ENCODE data around the gene RASGRP1. TPM values are rescaled to one million over a fixed set of nuclear protein-coding genes. Genes with fewer than 3 reads are reported as not detected.

RASGRP1 gene
- polyA plus RNA-seq, 4 donors, result 10.5 to 13.9 (median 13.4) TPM

DNA sequence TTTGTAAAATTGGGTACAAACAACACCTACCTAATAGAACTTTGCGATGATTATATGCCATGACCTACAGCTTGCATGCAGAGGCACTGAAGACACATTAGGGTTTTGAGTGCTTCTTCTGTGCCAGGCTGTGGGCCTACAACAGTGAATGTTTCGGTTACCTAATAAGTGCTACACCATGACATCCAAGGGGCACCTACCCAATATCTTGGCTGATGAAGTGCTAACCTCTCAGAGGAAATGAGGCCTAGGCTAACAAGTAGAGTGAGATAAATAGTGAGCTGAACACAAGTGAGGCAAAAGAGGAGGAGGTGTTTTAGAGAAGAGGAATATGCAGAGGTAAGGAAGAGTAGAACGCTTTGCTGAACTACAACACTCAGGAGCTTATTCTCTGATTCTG, 12.2 kb upstream of the RASGRP1 start:
- DNase-seq (ENCODE audit: low read depth in 4 of 4, low spot score in 2 of 4), result no peak

DNA sequence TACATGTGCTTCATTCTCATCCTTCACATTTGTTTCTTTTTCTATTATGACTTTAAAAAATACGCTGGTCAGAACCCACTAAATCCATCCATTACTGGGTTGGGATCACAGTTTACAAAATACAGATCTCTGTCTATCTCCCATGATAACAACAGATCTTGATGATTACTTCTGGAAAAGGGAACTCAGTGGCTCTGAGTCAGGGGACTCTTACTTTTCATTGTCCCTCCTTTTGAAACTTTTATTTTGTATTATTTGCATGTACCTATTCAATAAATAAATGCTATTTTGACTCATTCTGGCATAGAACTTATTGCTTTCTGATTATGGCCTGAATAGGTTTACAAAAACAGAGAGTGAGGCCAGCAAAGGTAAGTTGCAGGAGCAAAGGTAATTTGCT, 11.6 kb upstream of the RASGRP1 start:
- DNase-seq (ENCODE audit: low read depth in 4 of 4, low spot score in 2 of 4), result no peak

DNA sequence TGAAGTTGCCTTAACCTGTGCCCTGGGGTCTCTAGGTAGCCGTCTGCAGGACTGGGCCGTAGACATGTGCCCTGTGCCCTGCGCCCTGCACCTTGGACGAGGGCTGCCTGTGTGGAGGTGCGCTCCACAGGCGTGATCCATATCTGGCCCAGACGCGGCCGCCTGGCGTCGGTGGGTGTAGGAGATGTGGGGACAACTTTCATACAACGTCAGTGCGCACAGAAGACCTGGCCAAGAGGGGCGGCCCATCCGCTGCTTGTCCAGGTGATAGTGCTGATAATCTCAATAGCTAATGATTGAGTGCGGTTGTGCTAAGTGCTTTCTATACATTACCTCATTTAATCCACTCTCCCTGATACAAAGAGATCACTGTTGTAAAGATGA, 665 bp upstream of the RASGRP1 start:
- no peak for DNase-seq (ENCODE audit: low read depth in 4 of 4, low spot score in 2 of 4)

DNA sequence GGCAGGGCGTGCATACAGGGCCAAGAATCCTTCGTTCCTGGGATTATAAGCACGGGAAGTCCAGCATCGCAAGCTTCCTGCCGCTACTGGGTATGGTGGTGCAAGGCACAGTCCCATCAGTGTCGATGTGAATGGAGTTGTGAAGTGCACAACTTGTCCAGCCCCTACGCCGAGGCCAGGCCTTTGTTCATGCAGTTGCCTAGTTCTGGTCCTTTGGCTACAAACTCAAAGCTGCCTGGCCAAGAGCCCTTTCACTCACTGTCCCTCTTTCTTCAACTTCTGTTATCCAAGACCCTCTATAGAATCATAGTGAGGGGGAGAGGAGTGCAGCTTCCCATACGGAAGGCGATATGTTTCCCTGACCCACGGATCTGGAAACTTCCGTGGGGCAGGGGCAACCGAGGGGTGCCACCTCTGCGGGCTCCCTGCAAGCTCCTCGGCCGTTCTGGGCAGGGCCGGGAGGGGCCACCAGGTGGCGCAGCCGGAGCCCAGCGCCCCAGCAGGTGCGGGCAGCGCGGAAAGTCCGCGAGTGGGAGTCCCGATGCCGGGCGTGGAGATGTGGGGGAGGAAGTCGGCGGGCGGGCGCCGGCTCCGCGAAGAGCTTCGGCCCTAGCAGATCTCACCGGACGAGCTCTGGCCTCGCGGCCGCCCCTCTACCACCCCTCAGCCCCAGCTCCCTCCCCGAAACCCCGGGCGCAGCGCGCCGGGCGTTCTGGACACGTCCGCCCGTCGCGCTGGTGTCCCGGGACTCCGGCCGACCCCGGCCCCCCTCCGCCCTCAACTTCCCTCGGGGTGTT, 693 bp downstream of the RASGRP1 start:
- peak in 2 of 4 donors; percentile 28 to 53 for DNase-seq (ENCODE audit: low read depth in 4 of 4, low spot score in 2 of 4)

DNA sequence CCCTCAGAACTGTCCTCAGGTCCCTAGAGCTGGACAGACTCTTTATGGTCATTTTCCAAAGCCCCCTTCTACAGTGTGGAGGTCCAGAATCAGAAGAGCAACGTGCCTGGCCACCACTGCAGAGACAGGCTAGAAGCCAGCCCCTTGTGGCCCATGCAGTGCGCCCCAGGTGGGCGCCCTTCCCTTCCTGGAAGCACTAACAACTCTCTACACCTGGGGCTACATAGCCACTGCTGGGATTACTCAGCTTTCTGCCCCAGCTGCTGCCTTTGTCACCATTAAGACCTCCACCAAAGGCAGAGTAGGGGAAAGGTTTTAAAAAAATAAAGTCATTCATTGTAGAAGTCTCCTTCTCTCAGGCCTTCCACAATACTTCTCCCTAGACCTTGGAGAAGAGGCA, 2.3 kb downstream of the RASGRP1 start:
- DNase-seq (ENCODE audit: low read depth in 4 of 4, low spot score in 2 of 4), result no peak

DNA sequence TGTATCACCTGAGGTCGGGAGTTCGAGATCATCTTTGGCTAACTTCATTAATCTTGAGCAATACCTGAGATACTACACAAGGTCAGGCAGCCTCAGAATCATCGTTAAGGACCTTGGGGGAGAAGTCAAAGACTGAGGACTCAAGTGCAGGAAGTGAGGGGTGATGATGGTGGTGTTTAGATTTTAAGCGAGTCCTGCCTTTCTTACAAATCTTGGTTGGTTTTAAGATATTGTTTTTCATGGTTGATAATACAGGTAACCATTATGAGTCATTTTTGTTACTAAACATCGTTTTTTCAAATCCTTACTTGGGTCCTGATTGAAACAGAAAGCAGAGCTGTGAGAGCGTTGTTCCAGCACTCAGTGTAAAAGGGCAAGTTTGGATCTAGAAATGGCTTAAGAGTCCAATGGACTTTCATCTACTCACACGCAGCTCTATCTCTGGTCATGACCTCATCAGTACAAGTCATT, 4.1 kb downstream of the RASGRP1 start:
- DNase-seq (ENCODE audit: low read depth in 4 of 4, low spot score in 2 of 4), result no peak

DNA sequence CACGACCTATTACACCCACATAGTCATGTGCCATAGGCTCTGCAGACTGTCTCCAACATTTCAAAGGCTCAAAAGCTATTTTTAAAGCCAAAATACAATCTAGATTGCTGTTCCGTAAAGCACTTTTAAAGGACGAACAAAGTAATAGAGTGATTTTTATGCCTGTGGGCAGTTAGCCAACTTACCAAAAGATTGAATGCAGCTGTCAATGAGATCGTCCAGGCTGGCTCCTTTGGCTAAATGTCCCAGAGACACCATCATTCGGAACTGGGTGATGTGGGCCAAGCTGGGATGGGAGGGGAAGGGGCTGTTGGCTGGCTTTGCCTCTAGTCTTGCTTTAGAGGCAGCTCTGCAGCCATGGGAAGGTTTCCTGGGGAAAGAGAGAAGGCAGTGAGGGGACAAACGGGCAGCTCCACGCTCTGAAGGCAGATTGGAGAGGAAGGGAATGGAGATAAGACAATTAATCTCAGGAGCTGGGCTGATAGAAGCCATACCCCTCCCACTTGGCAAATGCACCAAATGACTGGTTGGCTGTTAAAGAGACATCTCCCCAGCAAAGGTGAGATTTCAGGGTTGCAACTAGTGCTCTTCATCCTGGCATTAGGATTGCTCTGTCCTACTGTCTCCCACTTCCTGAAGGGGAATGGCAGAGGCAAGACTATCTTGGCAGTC, 4.8 kb downstream of the RASGRP1 start:
- no peak for DNase-seq (ENCODE audit: low read depth in 4 of 4, low spot score in 2 of 4)

DNA sequence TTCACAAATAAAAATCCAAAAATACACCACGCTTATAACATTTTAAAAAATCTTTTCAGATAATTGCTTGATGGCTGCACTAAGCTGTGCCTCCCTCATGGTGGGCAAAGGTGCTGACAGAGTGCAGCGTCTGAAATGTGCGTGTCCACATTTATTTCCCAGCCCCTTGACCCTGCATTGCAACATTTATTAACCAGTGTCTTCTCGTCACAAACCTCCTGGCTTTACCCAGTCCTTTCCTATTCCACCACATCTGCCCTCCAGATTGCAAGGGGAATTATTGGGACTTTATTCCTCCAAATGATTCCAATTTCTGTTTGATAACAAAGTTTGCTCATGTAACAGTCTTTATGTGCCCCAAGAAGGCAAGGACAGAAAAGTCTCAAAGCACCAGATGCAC, 5.5 kb downstream of the RASGRP1 start:
- DNase-seq (ENCODE audit: low read depth in 4 of 4, low spot score in 2 of 4), result no peak

DNA sequence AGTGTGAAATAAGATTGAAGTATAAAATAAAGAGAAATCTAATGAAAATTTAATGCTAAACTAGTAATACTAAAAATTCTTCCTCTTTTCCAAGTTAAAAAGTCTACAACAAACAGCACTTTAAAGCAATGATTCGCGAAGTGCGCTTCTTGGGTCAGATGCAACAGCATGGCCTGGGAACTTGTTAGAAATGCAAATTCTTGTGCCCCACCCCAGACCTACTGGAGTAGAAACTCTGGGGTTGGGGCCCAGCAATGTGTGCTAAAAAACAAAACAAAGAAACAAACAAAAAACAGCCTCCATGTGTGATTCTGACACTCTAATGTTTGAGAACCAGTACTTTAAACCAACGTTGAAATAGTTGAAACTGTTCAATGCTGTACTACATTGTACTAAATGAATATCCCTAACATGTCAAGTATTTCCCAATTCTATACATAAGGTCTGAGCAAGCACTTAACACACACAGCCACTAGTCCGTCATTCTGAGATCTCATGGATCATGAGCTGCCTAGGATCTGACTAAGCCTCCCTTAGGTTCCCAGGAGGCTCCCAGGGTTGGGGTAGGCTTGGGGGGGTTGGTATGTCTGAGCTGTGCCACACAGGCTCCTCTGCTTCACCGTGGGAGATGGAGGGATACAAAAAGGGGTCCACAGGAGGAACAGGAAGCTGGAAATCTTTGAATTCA, 6.1 kb downstream of the RASGRP1 start:
- no peak for DNase-seq (ENCODE audit: low read depth in 4 of 4, low spot score in 2 of 4)

DNA sequence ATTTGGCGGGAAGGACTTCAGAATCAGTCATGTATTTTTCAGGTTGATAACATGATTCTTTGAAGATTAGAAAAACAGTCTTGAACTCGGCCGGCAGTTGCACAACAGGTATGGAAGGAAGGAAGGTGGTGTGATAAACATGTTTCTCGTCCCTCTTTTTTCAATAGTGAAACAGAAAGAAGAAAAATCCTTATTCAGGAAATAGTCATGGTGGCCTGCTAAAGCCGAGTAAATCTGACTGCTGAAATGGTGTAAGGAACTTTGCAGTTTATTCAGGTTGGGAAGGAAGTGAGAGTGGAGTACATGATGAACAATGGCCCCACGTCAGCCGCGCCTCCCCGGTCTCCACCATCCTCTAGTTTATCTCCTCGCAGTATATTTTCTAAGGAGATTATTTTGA, 6.7 kb downstream of the RASGRP1 start:
- no peak for DNase-seq (ENCODE audit: low read depth in 4 of 4, low spot score in 2 of 4)

DNA sequence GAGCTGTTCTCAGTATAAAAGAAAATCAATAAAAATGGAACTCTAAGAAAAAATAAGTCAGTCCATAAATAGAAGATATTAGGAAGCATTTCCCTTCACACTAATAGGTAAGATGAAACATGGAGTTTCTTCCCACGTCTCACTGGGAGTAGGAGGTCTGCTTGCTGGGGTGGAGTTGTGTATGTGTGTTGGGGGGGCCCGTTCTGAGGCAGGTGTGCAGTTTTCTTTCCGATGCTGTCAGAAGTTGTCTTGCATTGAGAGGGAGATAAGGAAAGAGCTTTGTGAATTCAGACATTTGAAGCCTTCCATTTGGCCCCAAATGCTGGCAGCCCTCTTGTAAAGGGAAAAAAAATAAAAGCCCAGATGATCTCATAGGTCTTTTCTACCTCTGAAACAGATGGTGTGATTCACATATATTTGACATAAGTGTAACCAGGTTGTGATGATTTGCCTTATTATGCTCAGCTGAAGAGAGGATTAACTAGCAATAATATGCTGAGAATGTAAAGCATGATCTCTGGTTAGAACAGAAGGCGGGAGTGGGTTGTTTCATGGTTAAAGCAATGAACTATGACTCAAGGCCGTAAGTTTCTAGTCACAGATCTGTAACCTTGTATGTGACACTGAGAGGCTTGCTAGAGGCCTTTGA, 8.8 kb downstream of the RASGRP1 start:
- DNase-seq (ENCODE audit: low read depth in 4 of 4, low spot score in 2 of 4), result peak in 1 of 4 donors; percentile 48

DNA sequence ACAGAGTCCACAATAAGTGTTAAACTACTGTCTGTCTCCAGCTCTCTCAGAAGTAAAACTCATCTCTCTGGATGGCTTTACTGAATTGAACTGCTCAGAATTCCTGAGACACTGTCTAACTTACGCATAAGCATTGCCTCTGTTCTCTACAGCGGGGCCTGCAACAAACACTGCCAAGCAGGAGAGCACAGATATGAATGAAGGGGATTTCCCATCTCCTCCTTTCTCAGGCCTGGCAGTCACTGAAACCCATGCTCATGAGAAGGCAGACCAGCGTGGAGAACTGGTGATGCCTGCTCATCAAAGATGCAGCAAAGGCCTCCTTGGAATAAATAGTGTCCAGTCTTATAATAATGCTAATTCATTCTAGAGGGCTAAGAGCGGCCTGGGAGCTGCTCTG, 10.3 kb downstream of the RASGRP1 start:
- no peak for DNase-seq (ENCODE audit: low read depth in 4 of 4, low spot score in 2 of 4)

DNA sequence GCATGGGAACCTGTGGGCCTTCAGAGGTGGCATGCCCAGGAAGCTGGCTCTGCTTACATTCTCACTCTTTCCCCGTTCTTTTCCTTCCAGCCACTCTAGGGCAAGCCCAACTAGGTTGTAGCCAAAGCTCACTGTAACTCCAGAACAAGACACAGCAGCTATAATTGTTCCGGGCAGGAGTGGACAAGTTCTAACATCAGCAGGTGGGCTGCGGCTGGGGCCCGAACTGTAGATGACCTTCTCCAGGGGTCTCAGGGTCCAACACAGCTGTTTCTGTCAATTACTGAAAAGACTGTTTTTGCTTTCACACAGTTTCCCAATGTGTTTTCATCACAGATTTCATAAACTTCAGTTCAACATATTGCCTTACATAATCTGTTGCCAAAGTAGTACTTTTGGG, 11.5 kb downstream of the RASGRP1 start:
- DNase-seq (ENCODE audit: low read depth in 4 of 4, low spot score in 2 of 4), result no peak

DNA sequence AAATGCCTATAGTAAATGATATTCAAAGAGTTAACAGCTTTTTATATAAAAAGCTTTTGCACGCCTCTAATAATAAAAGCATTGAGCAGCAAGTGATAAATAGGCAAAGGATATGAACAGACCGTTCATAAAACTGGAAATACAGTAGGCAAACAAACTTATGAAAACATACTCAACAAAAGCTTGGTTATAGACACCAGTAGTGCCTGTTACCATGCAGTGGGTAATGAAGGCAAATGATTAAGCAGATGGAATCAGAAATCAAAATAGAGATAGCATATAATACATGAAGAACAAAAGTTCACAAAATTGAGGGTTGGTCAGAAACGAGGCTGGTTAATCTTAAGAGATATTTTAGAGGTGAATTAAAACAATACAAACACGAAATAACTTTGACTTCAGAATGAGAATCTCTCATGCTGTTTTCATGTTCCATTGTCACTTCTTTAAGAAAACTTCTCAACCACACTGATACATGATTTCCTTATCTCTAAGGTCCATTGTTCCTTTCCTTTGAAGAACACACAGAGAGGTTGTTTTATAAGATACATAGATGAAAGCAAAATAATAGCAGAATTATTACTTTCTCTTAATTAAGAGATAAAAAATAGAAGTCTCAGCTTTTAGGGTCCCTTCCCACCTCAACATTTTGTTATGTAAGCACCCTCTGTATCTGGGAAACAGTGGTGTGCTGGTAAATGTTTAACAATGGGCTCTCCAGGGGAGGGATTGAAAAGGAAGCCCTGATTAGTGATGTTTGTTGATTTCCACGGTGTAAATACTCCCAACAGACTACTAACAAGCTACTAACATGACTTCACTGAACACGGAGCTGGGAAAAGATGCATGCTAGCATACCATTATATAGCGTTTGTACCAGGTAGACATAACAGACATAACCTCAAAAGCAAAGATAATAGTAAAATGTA, 12.6 kb downstream of the RASGRP1 start:
- no peak for DNase-seq (ENCODE audit: low read depth in 4 of 4, low spot score in 2 of 4)

DNA sequence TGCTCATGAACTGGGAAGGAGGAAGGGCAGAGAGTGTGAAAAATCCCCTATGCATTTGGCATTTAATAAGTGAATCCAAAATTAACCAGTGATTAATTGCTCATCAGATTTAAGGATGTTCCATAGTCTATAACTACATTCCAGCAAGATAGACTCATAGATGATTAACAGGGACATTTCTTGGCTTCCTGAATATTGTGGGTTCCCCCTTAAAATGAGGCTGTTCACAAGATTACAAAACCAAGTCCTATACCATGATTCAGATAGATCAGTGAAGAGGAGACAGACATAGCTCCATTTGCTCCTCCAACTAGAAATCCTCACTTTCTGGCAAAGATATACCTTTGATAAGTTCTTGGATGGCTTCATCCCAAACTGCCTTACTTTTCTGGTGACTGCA, 15.4 kb downstream of the RASGRP1 start:
- DNase-seq (ENCODE audit: low read depth in 4 of 4, low spot score in 2 of 4), result no peak

DNA sequence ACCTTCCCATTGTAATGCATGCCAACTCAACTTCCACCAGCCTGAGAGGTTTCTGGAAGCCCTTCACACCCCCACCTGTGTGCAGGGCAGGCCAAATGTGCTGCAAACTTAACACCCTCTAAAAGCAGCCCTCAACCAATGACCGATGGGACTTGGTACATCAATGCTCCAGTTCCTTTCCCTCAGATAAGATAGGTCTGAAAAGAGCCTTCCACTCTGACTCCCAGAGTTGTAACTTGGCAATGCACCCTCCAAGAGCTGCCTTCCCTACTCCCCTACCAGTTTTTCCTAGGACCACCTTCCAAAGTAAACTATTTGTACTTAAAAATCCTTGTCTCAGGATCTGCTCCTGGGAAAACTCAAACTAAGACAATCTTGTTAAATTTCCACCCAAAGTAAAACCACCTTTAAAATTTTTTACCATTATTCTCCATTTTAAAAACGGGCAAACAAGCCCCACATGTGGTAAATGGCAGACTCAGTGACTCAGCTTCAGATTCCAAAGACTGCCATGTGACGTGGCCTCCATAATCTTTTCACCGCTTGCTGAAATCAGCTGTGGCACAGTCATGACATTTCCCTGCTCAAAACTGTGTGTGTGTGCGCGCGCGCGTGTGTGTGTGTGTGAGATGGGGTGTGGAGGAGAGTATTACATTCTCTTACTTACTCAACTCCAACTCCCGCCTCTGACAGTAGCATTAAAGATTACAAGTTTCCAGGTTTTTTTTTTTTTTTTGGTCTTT, 17.2 kb downstream of the RASGRP1 start:
- DNase-seq (ENCODE audit: low read depth in 4 of 4, low spot score in 2 of 4), result no peak

DNA sequence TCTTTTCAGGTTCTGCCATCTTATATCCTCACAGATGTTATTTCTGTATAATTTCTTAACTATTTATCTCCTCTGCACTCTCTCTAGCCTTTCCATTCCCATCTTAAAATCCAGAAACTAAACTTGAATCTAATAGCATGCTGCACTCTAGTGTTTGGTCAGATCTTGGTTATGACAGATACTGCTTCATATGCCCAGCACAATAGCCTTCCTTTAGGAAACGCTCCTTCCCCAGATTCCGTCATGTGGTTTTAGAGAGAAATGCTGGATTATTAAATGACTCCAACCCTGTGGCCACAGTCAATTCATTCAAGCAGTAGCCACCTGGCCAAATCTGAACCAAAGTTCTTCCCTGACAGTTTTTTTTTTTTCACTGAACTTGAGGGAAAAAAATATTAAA, 19.4 kb downstream of the RASGRP1 start:
- no peak for DNase-seq (ENCODE audit: low read depth in 4 of 4, low spot score in 2 of 4)

DNA sequence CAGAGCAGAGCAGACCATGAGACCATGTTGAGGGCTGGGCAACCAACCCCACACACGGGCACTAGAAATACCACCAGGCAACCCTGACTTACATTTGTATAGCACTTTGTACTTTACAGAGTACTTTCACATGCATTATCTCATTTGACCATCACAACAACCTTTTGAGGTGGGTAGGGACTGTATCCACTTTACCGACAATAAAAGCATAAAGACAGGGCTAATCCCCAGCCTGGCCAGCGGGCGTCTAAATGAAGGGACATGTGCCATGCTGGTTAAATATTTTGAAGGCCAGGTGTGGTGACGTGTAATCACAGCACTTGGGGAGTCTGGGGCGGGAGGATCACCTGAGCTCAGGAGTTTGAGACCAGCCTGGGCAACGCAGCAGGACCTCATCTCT, 23.6 kb downstream of the RASGRP1 start:
- DNase-seq (ENCODE audit: low read depth in 4 of 4, low spot score in 2 of 4), result no peak

DNA sequence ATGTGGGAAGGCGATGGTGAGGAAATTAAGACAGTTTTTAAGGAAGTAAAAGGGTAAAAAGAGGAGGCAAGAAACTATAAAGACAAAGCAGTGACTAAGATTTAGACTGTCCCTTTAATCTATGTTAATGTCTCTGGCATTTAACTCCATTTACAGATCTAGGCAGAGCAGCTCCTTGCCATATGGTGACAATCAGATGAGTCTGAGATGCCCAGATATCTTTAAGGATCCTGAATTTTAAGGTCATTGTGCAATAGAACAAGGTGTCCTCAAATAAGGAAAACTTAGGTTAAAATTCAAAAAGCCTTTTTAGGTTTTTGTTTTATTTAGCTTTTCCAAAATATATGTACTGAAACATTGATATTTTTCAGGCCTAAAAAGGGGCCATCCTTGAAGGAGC, 24.1 kb downstream of the RASGRP1 start:
- DNase-seq (ENCODE audit: low read depth in 4 of 4, low spot score in 2 of 4), result no peak

DNA sequence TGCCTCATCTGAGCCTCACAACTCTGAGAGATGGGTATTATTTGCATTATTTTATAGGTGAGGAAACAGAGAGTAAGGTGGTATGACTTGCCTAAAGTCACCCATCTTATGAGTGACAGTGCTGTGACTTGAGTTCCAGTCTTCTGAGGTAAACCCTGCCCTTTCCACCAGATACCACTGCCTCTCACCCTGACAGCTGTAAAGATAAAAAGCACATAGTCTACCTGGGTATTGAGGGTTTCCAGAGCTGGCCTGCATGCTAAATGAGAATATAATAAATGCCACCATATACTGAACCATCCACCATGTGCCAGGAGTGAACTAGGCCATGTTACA, 25.6 kb downstream of the RASGRP1 start:
- no peak for DNase-seq (ENCODE audit: low read depth in 4 of 4, low spot score in 2 of 4)

Measured in left renal cortex interstitium (tissue), 4 donors.